ENCODE measurements around the gene CLDN17. TPM values are rescaled to one million over a fixed set of nuclear protein-coding genes. Genes with fewer than 3 reads are reported as not detected.

CLDN17 gene
- total RNA-seq, 1 donor, result not detected

- H3K4me3 ChIP-seq (ENCODE audit: low read length), result no peak overlapping the region
Observed at GRCh38 chr21:30153697-30154340, 12.8 kb downstream of the CLDN17 start.

GRCh38 chr21:30152792-30153191 lies 13.8 kb downstream of the CLDN17 start:
- Histone ChIP-seq H3K4me1 (ENCODE audit: insufficient read depth, low read length) (no peaks in the 10 kb centered on the region), H3K27me3 (ENCODE audit: insufficient read depth, low read length) (no peaks in the 10 kb centered on the region), H3K4me3 (ENCODE audit: low read length) (no peak overlapping the region), H3K9me3 (ENCODE audit: low read depth, low read length) (no peaks in the 10 kb centered on the region)

More at GRCh38 chr21:30153697-30154340, 12.8 kb downstream of the CLDN17 start:
- Histone ChIP-seq H3K27me3 (ENCODE audit: insufficient read depth, low read length) (no peaks in the 10 kb centered on the region), H3K9me3 (ENCODE audit: low read depth, low read length) (no peaks in the 10 kb centered on the region), H3K4me1 (ENCODE audit: insufficient read depth, low read length) (no peaks in the 10 kb centered on the region)

- H3K4me3 ChIP-seq (ENCODE audit: low read length), result no peak overlapping the region
- H3K4me1 ChIP-seq (ENCODE audit: insufficient read depth, low read length), result no peaks in the 10 kb centered on the region
- no peaks in the 10 kb centered on the region for H3K27me3 ChIP-seq (ENCODE audit: insufficient read depth, low read length)
- H3K9me3 ChIP-seq (ENCODE audit: low read depth, low read length), result no peaks in the 10 kb centered on the region
Observed at GRCh38 chr21:30148906-30149305, 17.7 kb downstream of the CLDN17 start.

- no peaks in the 10 kb centered on the region for H3K27me3 ChIP-seq (ENCODE audit: insufficient read depth, low read length)
- H3K4me1 ChIP-seq (ENCODE audit: insufficient read depth, low read length), result no peaks in the 10 kb centered on the region
- no peak overlapping the region for H3K4me3 ChIP-seq (ENCODE audit: low read length)
- no peaks in the 10 kb centered on the region for H3K9me3 ChIP-seq (ENCODE audit: low read depth, low read length)
Observed at GRCh38 chr21:30146558-30147282, 19.9 kb downstream of the CLDN17 start.

- no peaks in the 10 kb centered on the region for H3K9me3 ChIP-seq (ENCODE audit: low read depth, low read length)
- H3K4me1 ChIP-seq (ENCODE audit: insufficient read depth, low read length), result no peaks in the 10 kb centered on the region
- no peak overlapping the region for H3K4me3 ChIP-seq (ENCODE audit: low read length)
- H3K27me3 ChIP-seq (ENCODE audit: insufficient read depth, low read length), result no peaks in the 10 kb centered on the region
Observed at GRCh38 chr21:30138483-30138882, 28.1 kb downstream of the CLDN17 start.

GRCh38 chr21:30129246-30129645 lies 37.4 kb downstream of the CLDN17 start:
- H3K4me3 ChIP-seq (ENCODE audit: low read length), result no peak overlapping the region
- no peaks in the 10 kb centered on the region for H3K27me3 ChIP-seq (ENCODE audit: insufficient read depth, low read length)
- H3K9me3 ChIP-seq (ENCODE audit: low read depth, low read length), result no peaks in the 10 kb centered on the region
- no peaks in the 10 kb centered on the region for H3K4me1 ChIP-seq (ENCODE audit: insufficient read depth, low read length)

- Histone ChIP-seq H3K4me1 (ENCODE audit: insufficient read depth, low read length) (no peaks in the 10 kb centered on the region), H3K9me3 (ENCODE audit: low read depth, low read length) (no peaks in the 10 kb centered on the region), H3K4me3 (ENCODE audit: low read length) (no peak overlapping the region), H3K27me3 (ENCODE audit: insufficient read depth, low read length) (no peaks in the 10 kb centered on the region)
Observed at GRCh38 chr21:30126576-30126975, 40.0 kb downstream of the CLDN17 start.

- no peaks in the 10 kb centered on the region for H3K4me1 ChIP-seq (ENCODE audit: insufficient read depth, low read length)
Observed at GRCh38 chr21:30117631-30118030, 49.0 kb downstream of the CLDN17 start.

GRCh38 chr21:30116479-30116878 lies 50.1 kb downstream of the CLDN17 start:
- no peaks in the 10 kb centered on the region for H3K4me1 ChIP-seq (ENCODE audit: insufficient read depth, low read length)
- H3K9me3 ChIP-seq (ENCODE audit: low read depth, low read length), result no peaks in the 10 kb centered on the region
- no peaks in the 10 kb centered on the region for H3K27me3 ChIP-seq (ENCODE audit: insufficient read depth, low read length)
- H3K4me3 ChIP-seq (ENCODE audit: low read length), result no peak overlapping the region

More at GRCh38 chr21:30117631-30118030, 49.0 kb downstream of the CLDN17 start:
- Histone ChIP-seq H3K27me3 (ENCODE audit: insufficient read depth, low read length) (no peaks in the 10 kb centered on the region), H3K9me3 (ENCODE audit: low read depth, low read length) (no peaks in the 10 kb centered on the region), H3K4me3 (ENCODE audit: low read length) (no peak overlapping the region)

Other genes starting within 250 kb of the CLDN17 start
- not detected for gene GRIK1, start 226.8 kb downstream of the CLDN17 start, total RNA-seq
- not detected for gene CLDN8, start 49.3 kb upstream of the CLDN17 start, total RNA-seq
- not detected for gene KRTAP24-1, start 116.1 kb upstream of the CLDN17 start, total RNA-seq
- not detected for gene KRTAP25-1, start 122.7 kb upstream of the CLDN17 start, total RNA-seq
- not detected for gene KRTAP26-1, start 153.5 kb upstream of the CLDN17 start, total RNA-seq
- not detected for gene KRTAP27-1, start 170.9 kb upstream of the CLDN17 start, total RNA-seq
- not detected for gene KRTAP23-1, start 181.8 kb upstream of the CLDN17 start, total RNA-seq
- not detected for gene KRTAP13-2, start 205.5 kb upstream of the CLDN17 start, total RNA-seq
- not detected for gene KRTAP13-1, start 229.2 kb upstream of the CLDN17 start, total RNA-seq

All from mononuclear cell (primary cell).